ENCODE results near the gene COX14. TPM values are rescaled to one million over a fixed set of nuclear protein-coding genes. Genes with fewer than 3 reads are reported as not detected.
A peak's percentile ranks its signal among the peaks of the same experiment; 100 is the strongest.
"Not testable (repeated sequence)": the region's sequence is repeated elsewhere in the genome, so short reads cannot be mapped to it uniquely, and the experiment has no call there.

COX14 gene
- total RNA-seq, 1 donor from 2014 or later, result 34.4 TPM

- DNase-seq (ENCODE audit: low read depth), result not testable (repeated sequence)
Measured at GRCh38 chr12:50154947-50155346, 42.9 kb downstream of the COX14 start.

- no peak for DNase-seq (ENCODE audit: low read depth)
Measured at GRCh38 chr12:50156641-50157040, 44.6 kb downstream of the COX14 start.

GRCh38 chr12:50157259-50157658, 45.2 kb downstream of the COX14 start:
- no peak for DNase-seq (ENCODE audit: low read depth)

GRCh38 chr12:50160643-50161042, 48.6 kb downstream of the COX14 start:
- no peak for DNase-seq (ENCODE audit: low read depth)

GRCh38 chr12:50162230-50162629, 50.2 kb downstream of the COX14 start:
- DNase-seq (ENCODE audit: low read depth), result no peak

- no peak for DNase-seq (ENCODE audit: low read depth)
Measured at GRCh38 chr12:50164963-50165362, 52.9 kb downstream of the COX14 start.

GRCh38 chr12:50166799-50167048, 54.7 kb downstream of the COX14 start:
- no peak for DNase-seq (ENCODE audit: low read depth)

GRCh38 chr12:50167049-50167828, 55.2 kb downstream of the COX14 start, which contains the start of gene CERS5:
CERS5 (minus strand) TSS chr12:50167369; CDS start chr12:50167297, 72 bp downstream.
- peak; percentile 99 for DNase-seq (ENCODE audit: low read depth)

Other genes with a start within 250 kb of the COX14 start
- 1.9 and 2.3 TPM in 2 replicates for gene FAIM2, start 208.3 kb upstream of the COX14 start, total RNA-seq
- not detected in 2 replicates for gene AQP2, start 161.5 kb upstream of the COX14 start, total RNA-seq
- gene AQP5, start 150.4 kb upstream of the COX14 start, total RNA-seq, result not detected in 2 replicates
- gene AQP6, start 139.3 kb upstream of the COX14 start, total RNA-seq, result 0.05 TPM in 1 of 2 replicates, not detected in the other
- gene RACGAP1, start 86.7 kb upstream of the COX14 start, total RNA-seq, result 9.6 and 12.8 TPM in 2 replicates
- gene ASIC1, start 54.6 kb upstream of the COX14 start, total RNA-seq, result 4.5 and 8.2 TPM in 2 replicates
- 32.0 and 36.0 TPM in 2 replicates for gene SMARCD1, start 26.9 kb upstream of the COX14 start, total RNA-seq
- gene GPD1, start 8.2 kb upstream of the COX14 start, total RNA-seq, result 39.9 and 54.1 TPM in 2 replicates
- gene CERS5, start 55.1 kb downstream of the COX14 start, total RNA-seq, result 21.4 and 25.3 TPM in 2 replicates
- 137 and 205 TPM in 2 replicates for gene LIMA1, start 171.3 kb downstream of the COX14 start, total RNA-seq